Lower leg skin (tissue), 3 donors: ENCODE data around the gene GALNT14.

ENCODE experiments used
- CTCF ChIP-seq, 3 donors: fragments of 450-650 bp; IDR thresholded peaks; one replicate each; pipeline ENCODE4 v1.5.1; 2016; ENCODE audit warnings: antibody characterized with exemption in 3 of 3, mild to moderate bottlenecking in 3 of 3, moderate library complexity in 2 of 3
- POLR2A ChIP-seq, 2 donors: fragments of 450-650 bp; IDR thresholded peaks; one replicate each; pipeline ENCODE4 v1.6.1; 2016 to 2017; ENCODE audit warnings: antibody characterized with exemption in 2 of 2, mild to moderate bottlenecking in 1 of 2, moderate library complexity in 1 of 2

GRCh38 chr2:30871440-30871839 is 266.8 kb downstream of the GALNT14 start:
- TF ChIP-seq POLR2A (IDR thresholded peaks at IDR 0.05) (no peak), CTCF (IDR thresholded peaks at IDR 0.05) (no peak)
